ENCODE data around the gene EBF4.

Gene EBF4

GRCh38 chr20:2745060-2745910 is 52.7 kb downstream of the EBF4 start:
- H3K4ac ChIP-seq (ENCODE audit: low read depth, low read length), result no peak overlapping the region
- H3K79me2 ChIP-seq (ENCODE audit: control insufficient read depth, insufficient read depth, low read length, poor library complexity), result no peaks in the 10 kb centered on the region
- no peaks in the 10 kb centered on the region for H3K79me1 ChIP-seq (ENCODE audit: low read length)
- no peak for DNase-seq
- no peak overlapping the region for H4K91ac ChIP-seq (ENCODE audit: low read depth, low read length)
- H3K9ac ChIP-seq (ENCODE audit: low read length), result no peak overlapping the region
- H2BK120ac ChIP-seq (ENCODE audit: insufficient read depth, low read length, poor library complexity), result no peak overlapping the region
- no peaks in the 10 kb centered on the region for H3K36me3 ChIP-seq (ENCODE audit: control insufficient read depth in 1 of 2, insufficient read depth in 2 of 2, low read length in 2 of 2)
- H3K27ac ChIP-seq (ENCODE audit: low read depth, low read length), result no peak overlapping the region
- no peak overlapping the region for H4K8ac ChIP-seq (ENCODE audit: low read depth, low read length)
- H4K12ac ChIP-seq (ENCODE audit: low read depth, low read length), result no peak overlapping the region
- no peak overlapping the region for H2BK5ac ChIP-seq (ENCODE audit: low read depth, low read length, poor library complexity)
- H2BK12ac ChIP-seq (ENCODE audit: low read length), result no peak overlapping the region
- no peak overlapping the region for H3K4me3 ChIP-seq (ENCODE audit: low read depth, low read length)
- no peak overlapping the region for H3K4me2 ChIP-seq (ENCODE audit: low read length)
- no CpG with 5 or more reads among the region's 12 CpGs for WGBS (ENCODE audit: extremely low coverage, insufficient coverage, insufficient read length)
- H3K4me1 ChIP-seq (ENCODE audit: control insufficient read depth in 1 of 2, insufficient read depth in 2 of 2, low read length in 2 of 2), result peaks cover 3 to 6% of the 10 kb centered on the region in 2 experiments
- H3K9me3 ChIP-seq (ENCODE audit: insufficient read depth, low read depth, low read length), result no peaks in the 10 kb centered on the region
- no peak overlapping the region for H3K14ac ChIP-seq (ENCODE audit: low read length)
- no peak overlapping the region for H2AFZ ChIP-seq (ENCODE audit: insufficient read depth, low read length, poor library complexity)
- no peak overlapping the region for H2AK5ac ChIP-seq (ENCODE audit: low read length)
- H3K18ac ChIP-seq (ENCODE audit: low read length), result no peak overlapping the region
- H3K23ac ChIP-seq (ENCODE audit: low read length), result no peak overlapping the region
- H3K27me3 ChIP-seq (ENCODE audit: insufficient read depth, low read length), result peaks cover 21% of the 10 kb centered on the region

DNA sequence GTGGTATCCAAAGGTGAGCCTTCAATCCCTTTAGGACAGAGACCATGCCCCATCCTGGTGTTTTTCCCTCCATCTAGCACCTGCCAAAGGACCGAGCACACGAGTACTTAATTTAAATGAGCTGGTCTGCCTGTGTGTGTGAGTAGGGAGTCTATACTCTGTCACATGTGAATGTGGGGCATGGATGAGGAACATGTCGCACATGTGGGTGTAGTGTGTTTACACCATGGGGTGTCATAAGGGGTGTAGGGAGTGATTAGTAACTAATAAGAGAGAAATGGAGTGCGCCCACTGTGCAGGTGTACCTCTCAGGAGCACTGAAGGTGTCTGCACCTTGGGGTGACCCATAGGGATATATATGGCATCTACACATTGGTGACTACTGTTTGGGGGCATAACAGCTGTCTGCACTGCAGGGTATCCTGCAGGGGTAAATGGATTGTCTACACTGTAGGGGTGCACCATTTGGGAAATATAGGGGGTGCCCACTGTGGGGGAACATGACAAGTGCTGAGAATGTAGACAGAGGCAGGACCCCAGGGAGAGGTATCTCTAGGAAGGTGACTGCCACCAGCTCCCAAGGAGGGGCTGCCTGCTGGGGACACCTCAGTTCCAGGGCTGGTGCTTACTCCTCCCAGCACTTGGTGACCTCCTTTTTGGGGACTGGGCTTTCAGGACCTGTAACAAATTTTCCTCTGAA is 53.5 kb downstream of the EBF4 start:
- Histone ChIP-seq H2BK5ac (ENCODE audit: low read depth, low read length, poor library complexity) (no peak overlapping the region), H3K27me3 (ENCODE audit: insufficient read depth, low read length) (peaks cover 29% of the 10 kb centered on the region), H2BK120ac (ENCODE audit: insufficient read depth, low read length, poor library complexity) (no peak overlapping the region), H3K9me3 (ENCODE audit: insufficient read depth, low read depth, low read length) (no peaks in the 10 kb centered on the region), H2AFZ (ENCODE audit: insufficient read depth, low read length, poor library complexity) (no peak overlapping the region), H4K91ac (ENCODE audit: low read depth, low read length) (no peak overlapping the region), H3K4me1 (ENCODE audit: control insufficient read depth in 1 of 2, insufficient read depth in 2 of 2, low read length in 2 of 2) (peaks cover 3 to 6% of the 10 kb centered on the region in 2 experiments), H3K4ac (ENCODE audit: low read depth, low read length) (no peak overlapping the region), H3K9ac (ENCODE audit: low read length) (no peak overlapping the region), H4K12ac (ENCODE audit: low read depth, low read length) (no peak overlapping the region), H2BK12ac (ENCODE audit: low read length) (no peak overlapping the region), H2AK5ac (ENCODE audit: low read length) (no peak overlapping the region), H3K14ac (ENCODE audit: low read length) (no peak overlapping the region), H3K27ac (ENCODE audit: low read depth, low read length) (no peak overlapping the region), H3K79me1 (ENCODE audit: low read length) (no peaks in the 10 kb centered on the region), H3K79me2 (ENCODE audit: control insufficient read depth, insufficient read depth, low read length, poor library complexity) (no peaks in the 10 kb centered on the region), H3K4me3 (ENCODE audit: low read depth, low read length) (no peak overlapping the region), H4K8ac (ENCODE audit: low read depth, low read length) (no peak overlapping the region), H3K36me3 (ENCODE audit: control insufficient read depth in 1 of 2, insufficient read depth in 2 of 2, low read length in 2 of 2) (no peaks in the 10 kb centered on the region), H3K4me2 (ENCODE audit: low read length) (no peak overlapping the region), H3K18ac (ENCODE audit: low read length) (no peak overlapping the region), H3K23ac (ENCODE audit: low read length) (no peak overlapping the region)
- WGBS (ENCODE audit: extremely low coverage, insufficient coverage, insufficient read length), result no CpG with 5 or more reads among the region's 4 CpGs
- DNase-seq, result no peak

DNA sequence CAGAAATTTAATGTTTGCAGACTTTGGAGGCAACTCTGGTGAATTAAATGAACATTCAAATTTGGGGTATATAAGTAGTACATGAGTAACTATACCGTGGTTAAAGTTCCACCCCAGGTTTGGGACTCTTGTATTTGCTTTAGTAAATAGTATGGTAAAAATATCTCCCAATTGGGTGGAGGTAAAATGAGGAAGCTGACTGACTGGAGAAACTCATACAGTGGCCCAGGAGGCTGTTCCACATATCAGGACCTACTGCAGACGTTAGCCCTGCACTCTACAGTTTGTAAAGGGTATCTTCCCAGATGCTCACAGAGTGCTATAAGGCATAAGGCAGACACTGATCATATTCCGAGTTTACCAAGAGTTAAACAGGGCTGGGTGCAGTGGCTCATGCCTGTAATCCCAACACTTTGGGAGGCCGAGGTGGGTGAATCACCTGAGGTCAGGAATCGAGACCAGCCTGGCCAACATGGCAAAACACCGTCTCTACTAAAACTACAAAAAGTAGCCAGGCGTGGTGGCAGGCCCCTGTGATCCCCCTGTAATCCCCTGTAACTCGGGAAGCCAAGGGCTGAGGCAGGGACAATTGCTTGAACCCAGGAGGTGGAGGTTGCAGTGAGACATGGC is 54.2 kb downstream of the EBF4 start:
- Histone ChIP-seq H2AK5ac (ENCODE audit: low read length) (no peak overlapping the region), H3K23ac (ENCODE audit: low read length) (no peak overlapping the region), H4K8ac (ENCODE audit: low read depth, low read length) (no peak overlapping the region), H4K91ac (ENCODE audit: low read depth, low read length) (no peak overlapping the region), H3K4me3 (ENCODE audit: low read depth, low read length) (no peak overlapping the region), H3K4me1 (ENCODE audit: control insufficient read depth in 1 of 2, insufficient read depth in 2 of 2, low read length in 2 of 2) (peaks cover 3 to 6% of the 10 kb centered on the region in 2 experiments), H2BK120ac (ENCODE audit: insufficient read depth, low read length, poor library complexity) (no peak overlapping the region), H3K14ac (ENCODE audit: low read length) (no peak overlapping the region), H2BK12ac (ENCODE audit: low read length) (no peak overlapping the region), H3K27ac (ENCODE audit: low read depth, low read length) (no peak overlapping the region), H4K12ac (ENCODE audit: low read depth, low read length) (no peak overlapping the region), H3K4me2 (ENCODE audit: low read length) (no peak overlapping the region), H3K79me1 (ENCODE audit: low read length) (no peaks in the 10 kb centered on the region), H2AFZ (ENCODE audit: insufficient read depth, low read length, poor library complexity) (no peak overlapping the region), H3K27me3 (ENCODE audit: insufficient read depth, low read length) (peaks cover 36% of the 10 kb centered on the region), H3K36me3 (ENCODE audit: control insufficient read depth in 1 of 2, insufficient read depth in 2 of 2, low read length in 2 of 2) (no peaks in the 10 kb centered on the region), H2BK5ac (ENCODE audit: low read depth, low read length, poor library complexity) (no peak overlapping the region), H3K4ac (ENCODE audit: low read depth, low read length) (no peak overlapping the region), H3K18ac (ENCODE audit: low read length) (no peak overlapping the region), H3K79me2 (ENCODE audit: control insufficient read depth, insufficient read depth, low read length, poor library complexity) (no peaks in the 10 kb centered on the region), H3K9me3 (ENCODE audit: insufficient read depth, low read depth, low read length) (no peaks in the 10 kb centered on the region), H3K9ac (ENCODE audit: low read length) (no peak overlapping the region)
- no CpG with 5 or more reads among the region's 8 CpGs for WGBS (ENCODE audit: extremely low coverage, insufficient coverage, insufficient read length)
- no peak for DNase-seq

DNA sequence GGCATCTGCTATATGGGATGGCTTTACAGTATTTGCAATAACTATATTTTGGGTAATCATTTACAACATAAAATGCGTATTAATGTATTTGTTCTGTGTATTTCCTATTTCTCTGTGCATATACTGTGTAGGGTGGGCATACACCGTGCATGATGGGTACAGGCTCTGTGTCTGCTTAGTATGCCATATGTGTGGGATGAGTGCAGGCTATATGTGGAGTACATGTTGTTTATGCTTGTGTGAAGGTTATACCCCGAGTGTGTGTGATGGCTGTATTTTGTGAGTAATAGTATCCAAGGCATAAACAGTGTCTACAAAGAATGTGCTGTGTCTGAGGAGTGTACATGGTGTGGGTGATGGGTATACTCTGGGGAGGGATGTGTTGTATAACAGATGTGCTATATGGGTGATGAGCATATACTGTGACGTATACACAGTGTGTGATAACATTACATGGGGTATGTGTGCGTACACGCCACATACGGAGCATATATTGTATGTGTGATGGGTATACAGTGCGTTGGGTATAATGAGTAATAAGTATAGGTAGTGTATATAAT is 55.2 kb downstream of the EBF4 start:
- 100% methylated on average over 1 of the region's 8 CpGs for WGBS (ENCODE audit: extremely low coverage, insufficient coverage, insufficient read length)
- Histone ChIP-seq H3K4me1 (ENCODE audit: control insufficient read depth in 1 of 2, insufficient read depth in 2 of 2, low read length in 2 of 2) (peaks cover 10 to 16% of the 10 kb centered on the region in 2 experiments), H4K12ac (ENCODE audit: low read depth, low read length) (no peak overlapping the region)

More for the DNA sequence above, 55.2 kb downstream of the EBF4 start:
- Histone ChIP-seq H4K8ac (ENCODE audit: low read depth, low read length) (no peak overlapping the region), H3K9me3 (ENCODE audit: insufficient read depth, low read depth, low read length) (no peaks in the 10 kb centered on the region), H2AFZ (ENCODE audit: insufficient read depth, low read length, poor library complexity) (no peak overlapping the region), H3K4me2 (ENCODE audit: low read length) (no peak overlapping the region), H3K27me3 (ENCODE audit: insufficient read depth, low read length) (peaks cover 46% of the 10 kb centered on the region), H2BK12ac (ENCODE audit: low read length) (no peak overlapping the region), H3K79me2 (ENCODE audit: control insufficient read depth, insufficient read depth, low read length, poor library complexity) (no peaks in the 10 kb centered on the region), H2BK5ac (ENCODE audit: low read depth, low read length, poor library complexity) (no peak overlapping the region), H2BK120ac (ENCODE audit: insufficient read depth, low read length, poor library complexity) (no peak overlapping the region), H3K23ac (ENCODE audit: low read length) (no peak overlapping the region), H3K4ac (ENCODE audit: low read depth, low read length) (no peak overlapping the region), H4K91ac (ENCODE audit: low read depth, low read length) (no peak overlapping the region), H3K36me3 (ENCODE audit: control insufficient read depth in 1 of 2, insufficient read depth in 2 of 2, low read length in 2 of 2) (no peaks in the 10 kb centered on the region), H3K14ac (ENCODE audit: low read length) (no peak overlapping the region), H3K79me1 (ENCODE audit: low read length) (no peaks in the 10 kb centered on the region), H2AK5ac (ENCODE audit: low read length) (no peak overlapping the region), H3K27ac (ENCODE audit: low read depth, low read length) (no peak overlapping the region), H3K18ac (ENCODE audit: low read length) (no peak overlapping the region), H3K9ac (ENCODE audit: low read length) (no peak overlapping the region), H3K4me3 (ENCODE audit: low read depth, low read length) (no peak overlapping the region)
- DNase-seq, result no peak

All from trophoblast cell (in vitro differentiated cells and primary cell).